HG02885 (cell line): ENCODE data around the gene MT1A.
"Not testable (repeated sequence)": the region's sequence is repeated elsewhere in the genome, so short reads cannot be mapped to it uniquely, and the experiment has no call there.

Experiments used
- ATAC-seq: cut with Tn5 transposase; IDR thresholded peaks from one replicate; pipeline ENCODE4 v1.9.1; 2021; ENCODE audit warnings: mild to moderate bottlenecking; ENCODE audit not compliant: unreplicated experiment, poor library complexity

Gene MT1A

GRCh38 chr16:56672761-56673536 lies 34.5 kb downstream of the MT1A start:
- no peak for ATAC-seq

GRCh38 chr16:56673921-56674320 lies 35.5 kb downstream of the MT1A start:
- ATAC-seq = no peak

- ATAC-seq = not testable (repeated sequence)
Observed at GRCh38 chr16:56674570-56674969, 36.1 kb downstream of the MT1A start.

- ATAC-seq = no peak
Observed at GRCh38 chr16:56675685-56676210, 37.3 kb downstream of the MT1A start.

- ATAC-seq = no peak
Observed at GRCh38 chr16:56677474-56677873, 39.0 kb downstream of the MT1A start.

GRCh38 chr16:56679078-56679730 lies 40.7 kb downstream of the MT1A start:
- no peak for ATAC-seq

- no peak for ATAC-seq
Observed at GRCh38 chr16:56679818-56680217, 41.4 kb downstream of the MT1A start.

GRCh38 chr16:56681939-56682702 lies 43.7 kb downstream of the MT1A start, which contains the start of gene MT1X:
TSS of gene MT1X (plus strand) at chr16:56682470. CDS start at chr16:56682541, 71 bp downstream.
- ATAC-seq = peak; percentile 99

- ATAC-seq = no peak
Observed at GRCh38 chr16:56682703-56683397, 44.4 kb downstream of the MT1A start.

- no peak for ATAC-seq
Observed at GRCh38 chr16:56683424-56684172, 45.1 kb downstream of the MT1A start.

GRCh38 chr16:56684256-56684925 lies 45.9 kb downstream of the MT1A start:
- ATAC-seq = no peak

- ATAC-seq = no peak
Observed at GRCh38 chr16:56684926-56685590, 46.6 kb downstream of the MT1A start.

GRCh38 chr16:56686758-56687157 lies 48.3 kb downstream of the MT1A start:
- ATAC-seq = no peak

GRCh38 chr16:56688762-56689161 lies 50.3 kb downstream of the MT1A start:
- ATAC-seq = no peak

- no peak for ATAC-seq
Observed at GRCh38 chr16:56689171-56689570, 50.7 kb downstream of the MT1A start.
